ENCODE measurements around the gene CELSR1.

The CELSR1 gene

GRCh38 chr22:46484156-46484860 lies 53.1 kb downstream of the CELSR1 start:
- H3F3A ChIP-seq (ENCODE audit: insufficient read depth, low read length), result no peaks in the 10 kb centered on the region
- H3K4me2 ChIP-seq (ENCODE audit: low read depth, low read length), result no peak overlapping the region
- no peaks in the 10 kb centered on the region for H4K20me1 ChIP-seq (ENCODE audit: insufficient read depth, low read length)
- 0 out of 2 replicates have a peak, but pooled peaks cover 2% of the 10 kb centered on the region for H3K27me3 ChIP-seq (replicated peaks; ENCODE audit: insufficient read depth, low read length)
- no peaks in the 10 kb centered on the region for H3K36me3 ChIP-seq (replicated peaks; ENCODE audit: insufficient read depth, low read length)
- H2AFZ ChIP-seq (ENCODE audit: low read length), result no peak overlapping the region
- peaks cover 14% of the 10 kb centered on the region for H3K4me1 ChIP-seq (ENCODE audit: low read length)
- no peak overlapping the region for H3K9ac ChIP-seq (ENCODE audit: low read length)
- no peaks in the 10 kb centered on the region for H3K9me2 ChIP-seq (replicated peaks; ENCODE audit: insufficient read depth, low read length)
- no peak for DNase-seq
- H3K27ac ChIP-seq (ENCODE audit: low read length), result no peak overlapping the region
- no peak overlapping the region for H3K4me3 ChIP-seq (ENCODE audit: low read length)
- no peak for TF ChIP-seq EZH2 (optimal IDR thresholded peaks at IDR 0.05; ENCODE audit: low read depth, low read length)
- TF ChIP-seq, protein P1, sequence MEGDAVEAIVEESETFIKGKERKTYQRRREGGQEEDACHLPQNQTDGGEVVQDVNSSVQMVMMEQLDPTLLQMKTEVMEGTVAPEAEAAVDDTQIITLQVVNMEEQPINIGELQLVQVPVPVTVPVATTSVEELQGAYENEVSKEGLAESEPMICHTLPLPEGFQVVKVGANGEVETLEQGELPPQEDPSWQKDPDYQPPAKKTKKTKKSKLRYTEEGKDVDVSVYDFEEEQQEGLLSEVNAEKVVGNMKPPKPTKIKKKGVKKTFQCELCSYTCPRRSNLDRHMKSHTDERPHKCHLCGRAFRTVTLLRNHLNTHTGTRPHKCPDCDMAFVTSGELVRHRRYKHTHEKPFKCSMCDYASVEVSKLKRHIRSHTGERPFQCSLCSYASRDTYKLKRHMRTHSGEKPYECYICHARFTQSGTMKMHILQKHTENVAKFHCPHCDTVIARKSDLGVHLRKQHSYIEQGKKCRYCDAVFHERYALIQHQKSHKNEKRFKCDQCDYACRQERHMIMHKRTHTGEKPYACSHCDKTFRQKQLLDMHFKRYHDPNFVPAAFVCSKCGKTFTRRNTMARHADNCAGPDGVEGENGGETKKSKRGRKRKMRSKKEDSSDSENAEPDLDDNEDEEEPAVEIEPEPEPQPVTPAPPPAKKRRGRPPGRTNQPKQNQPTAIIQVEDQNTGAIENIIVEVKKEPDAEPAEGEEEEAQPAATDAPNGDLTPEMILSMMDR (IDR thresholded peaks at IDR 0.05; ENCODE audit: low read length), result no peak
- TF ChIP-seq EZH2phosphoT487 (IDR thresholded peaks at IDR 0.05; ENCODE audit: low read length), result no peak
- no peaks in the 10 kb centered on the region for H3K9me3 ChIP-seq (replicated peaks; ENCODE audit: insufficient read depth, low read length)
- no peaks in the 10 kb centered on the region for H3K79me2 ChIP-seq (ENCODE audit: low read length)

DNA sequence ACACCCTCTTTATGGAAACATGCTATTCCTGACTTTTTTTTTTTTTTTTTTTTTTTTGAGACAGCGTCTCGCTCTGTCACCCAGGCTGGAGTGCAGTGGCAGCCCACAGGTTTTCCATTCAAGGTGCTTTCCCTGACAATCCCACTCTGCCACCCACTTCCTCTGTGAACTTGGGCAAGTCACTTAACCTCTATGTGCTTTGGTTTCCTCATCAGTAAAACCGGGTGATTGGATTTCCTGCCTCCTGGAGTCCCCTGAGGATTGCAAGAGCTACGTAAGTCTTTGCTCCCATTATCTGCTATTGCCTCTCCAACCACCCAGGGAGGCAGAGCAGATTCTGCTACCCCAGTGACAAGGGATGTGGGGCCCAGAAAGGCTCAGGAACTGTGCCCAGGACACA lies 54.1 kb downstream of the CELSR1 start:
- Histone ChIP-seq H3K9me3 (replicated peaks; ENCODE audit: insufficient read depth, low read length) (no peaks in the 10 kb centered on the region), H2AFZ (ENCODE audit: low read length) (no peak overlapping the region), H3K27ac (ENCODE audit: low read length) (no peak overlapping the region), H3K36me3 (replicated peaks; ENCODE audit: insufficient read depth, low read length) (no peaks in the 10 kb centered on the region), H3K79me2 (ENCODE audit: low read length) (no peaks in the 10 kb centered on the region), H3K9me2 (replicated peaks; ENCODE audit: insufficient read depth, low read length) (no peaks in the 10 kb centered on the region), H3F3A (ENCODE audit: insufficient read depth, low read length) (no peaks in the 10 kb centered on the region), H3K4me3 (ENCODE audit: low read length) (no peak overlapping the region), H3K27me3 (replicated peaks; ENCODE audit: insufficient read depth, low read length) (0 out of 2 replicates have a peak, but pooled peaks cover 2% of the 10 kb centered on the region), H4K20me1 (ENCODE audit: insufficient read depth, low read length) (no peaks in the 10 kb centered on the region), H3K4me2 (ENCODE audit: low read depth, low read length) (no peak overlapping the region), H3K9ac (ENCODE audit: low read length) (no peak overlapping the region), H3K4me1 (ENCODE audit: low read length) (peaks cover 7% of the 10 kb centered on the region)
- no peak for TF ChIP-seq EZH2 (optimal IDR thresholded peaks at IDR 0.05; ENCODE audit: low read depth, low read length)
- TF ChIP-seq, protein P1 (IDR thresholded peaks at IDR 0.05; ENCODE audit: low read length), result no peak
- no peak for TF ChIP-seq EZH2phosphoT487 (IDR thresholded peaks at IDR 0.05; ENCODE audit: low read length)
- DNase-seq, result no peak

DNA sequence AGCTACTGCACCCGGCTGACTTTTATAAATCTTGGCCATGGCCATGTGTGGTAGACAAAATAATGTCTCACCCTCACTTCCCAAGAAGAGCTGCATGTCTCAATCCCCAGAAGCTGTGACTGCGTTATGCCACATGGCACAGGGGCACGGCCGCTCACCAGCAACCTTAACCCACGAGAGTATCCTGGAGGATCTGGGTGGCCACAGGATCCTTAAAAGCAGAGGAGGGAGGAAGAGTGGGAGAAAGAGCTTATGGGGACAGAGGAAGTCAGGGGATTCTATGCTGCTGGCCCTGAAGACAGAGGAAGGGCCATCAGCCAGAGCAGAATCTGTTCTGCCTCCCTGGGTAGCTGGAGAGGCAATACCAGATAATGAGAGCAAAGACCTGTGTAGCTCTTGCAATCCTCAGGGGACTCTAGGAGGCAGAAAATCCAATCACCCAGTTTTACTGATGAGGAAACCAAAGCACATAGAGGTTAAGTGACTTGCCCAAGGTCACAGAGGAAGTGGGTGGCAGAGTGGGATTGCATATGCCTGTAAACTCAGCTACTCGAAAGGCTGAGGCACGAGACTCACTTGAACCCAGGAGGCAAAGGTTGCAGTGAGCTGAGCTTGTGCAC lies 55.3 kb downstream of the CELSR1 start:
- Histone ChIP-seq H4K20me1 (ENCODE audit: insufficient read depth, low read length) (no peaks in the 10 kb centered on the region), H3K4me1 (ENCODE audit: low read length) (no peaks in the 10 kb centered on the region), H3F3A (ENCODE audit: insufficient read depth, low read length) (no peaks in the 10 kb centered on the region), H3K9me2 (replicated peaks; ENCODE audit: insufficient read depth, low read length) (no peaks in the 10 kb centered on the region), H3K4me2 (ENCODE audit: low read depth, low read length) (no peak overlapping the region), H3K4me3 (ENCODE audit: low read length) (no peak overlapping the region), H3K9ac (ENCODE audit: low read length) (no peak overlapping the region), H3K36me3 (replicated peaks; ENCODE audit: insufficient read depth, low read length) (no peaks in the 10 kb centered on the region), H2AFZ (ENCODE audit: low read length) (no peak overlapping the region), H3K27ac (ENCODE audit: low read length) (no peak overlapping the region), H3K79me2 (ENCODE audit: low read length) (no peaks in the 10 kb centered on the region), H3K9me3 (replicated peaks; ENCODE audit: insufficient read depth, low read length) (no peaks in the 10 kb centered on the region), H3K27me3 (replicated peaks; ENCODE audit: insufficient read depth, low read length) (0 out of 2 replicates have a peak, but pooled peaks cover 11% of the 10 kb centered on the region)
- TF ChIP-seq EZH2phosphoT487 (IDR thresholded peaks at IDR 0.05; ENCODE audit: low read length) (no peak), EZH2 (optimal IDR thresholded peaks at IDR 0.05; ENCODE audit: low read depth, low read length) (no peak)
- TF ChIP-seq, protein P1 (IDR thresholded peaks at IDR 0.05; ENCODE audit: low read length), result no peak
- DNase-seq, result no peak
